H9 (cell line): ENCODE measurements around the gene HHATL. TPM values are rescaled to one million over a fixed set of nuclear protein-coding genes. Genes with fewer than 3 reads are reported as not detected.

Source experiments
- DNase-seq: peaks from one replicate; pipeline ENCODE4 v3.0.0-alpha.2; 2017
- H2AFZ ChIP-seq: one replicate; pipeline ENCODE4 v1.6.1; 2013; ENCODE audit warnings: mild to moderate bottlenecking, low read length, control low read depth, moderate library complexity
- H2AK5ac ChIP-seq: 2 replicates; pipeline ENCODE4 v1.6.1; 2013; ENCODE audit warnings: low read length, control low read depth, mixed read lengths; ENCODE audit not compliant: insufficient read length
- H2BK120ac ChIP-seq: one replicate; pipeline ENCODE4 v1.6.1; 2013; ENCODE audit warnings: low read depth, mild to moderate bottlenecking, low read length, control low read depth, inconsistent platforms; ENCODE audit not compliant: poor library complexity, severe bottlenecking
- H2BK12ac ChIP-seq: 2 replicates; pipeline ENCODE4 v1.6.1; 2013; ENCODE audit warnings: low read length, control low read depth, mixed read lengths, low read depth; ENCODE audit not compliant: insufficient read length
- H2BK15ac ChIP-seq: 2 replicates; pipeline ENCODE4 v1.6.1; 2013; ENCODE audit warnings: low read depth, low read length, control low read depth
- H2BK20ac ChIP-seq: one replicate; pipeline ENCODE4 v1.6.1; 2013; ENCODE audit warnings: low read depth, mild to moderate bottlenecking, low read length, control low read depth, inconsistent platforms; ENCODE audit not compliant: poor library complexity, severe bottlenecking
- H2BK5ac ChIP-seq: 2 replicates; pipeline ENCODE4 v1.6.1; 2013; ENCODE audit warnings: low read length, control low read depth, mixed read lengths; ENCODE audit not compliant: insufficient read length
- H3K14ac ChIP-seq: 2 replicates; pipeline ENCODE4 v1.6.1; 2013; ENCODE audit warnings: low read length, control low read depth; ENCODE audit not compliant: insufficient read depth
- H3K18ac ChIP-seq: 2 replicates; pipeline ENCODE4 v1.6.1; 2013; ENCODE audit warnings: low read depth, mild to moderate bottlenecking, mixed read lengths, low read length, control low read depth; ENCODE audit not compliant: insufficient read length
- H3K23ac ChIP-seq: 2 replicates; pipeline ENCODE4 v1.6.1; 2013; ENCODE audit warnings: low read length, control low read depth, mixed read lengths, low read depth; ENCODE audit not compliant: insufficient read length
- H3K23me2 ChIP-seq: 2 replicates; pipeline ENCODE4 v1.6.1; 2013; ENCODE audit warnings: low read depth, mild to moderate bottlenecking, mixed read lengths, low read length, control low read depth; ENCODE audit not compliant: insufficient read length, poor library complexity, severe bottlenecking
- H3K27ac ChIP-seq: 2 replicates; pipeline ENCODE4 v1.5.1; 2013; ENCODE audit warnings: low read length, control low read depth, mixed read lengths, low read depth; ENCODE audit not compliant: insufficient read length
- H3K27me3 ChIP-seq: 2 replicates; pipeline ENCODE4 v1.6.1; 2013; ENCODE audit warnings: low read length, control low read depth, inconsistent platforms; ENCODE audit not compliant: insufficient read depth
- H3K4ac ChIP-seq: 2 replicates; pipeline ENCODE4 v1.6.1; 2013; ENCODE audit warnings: low read depth, mild to moderate bottlenecking, control low read depth, inconsistent platforms, low read length, moderate library complexity
- H3K4me1 ChIP-seq: 2 replicates; pipeline ENCODE4 v1.6.1; 2013; ENCODE audit warnings: low read length, control low read depth, inconsistent platforms; ENCODE audit not compliant: insufficient read depth
- H3K4me2 ChIP-seq: 2 replicates; pipeline ENCODE4 v1.6.1; 2013; ENCODE audit warnings: low read length, control low read depth, mixed read lengths; ENCODE audit not compliant: insufficient read length, insufficient read depth
- H3K56ac ChIP-seq: 2 replicates; pipeline ENCODE4 v1.6.1; 2013; ENCODE audit warnings: low read depth, mild to moderate bottlenecking, mixed read lengths, low read length, control low read depth; ENCODE audit not compliant: insufficient read length
- H3K79me1 ChIP-seq: 2 replicates; pipeline ENCODE4 v1.6.1; 2013; ENCODE audit warnings: low read depth, mild to moderate bottlenecking, moderate library complexity, low read length, control low read depth, inconsistent platforms; ENCODE audit not compliant: insufficient read depth, poor library complexity, severe bottlenecking
- H3K79me2 ChIP-seq: 2 replicates; pipeline ENCODE4 v1.6.1; 2013; ENCODE audit warnings: low read length, control low read depth, inconsistent platforms; ENCODE audit not compliant: insufficient read depth
- H3K9ac ChIP-seq: 2 replicates; pipeline ENCODE4 v1.6.1; 2013; ENCODE audit warnings: low read length, control low read depth, mixed read lengths; ENCODE audit not compliant: insufficient read length; ENCODE audit errors: extremely low read depth
- H3K9me3 ChIP-seq: one replicate; pipeline ENCODE4 v1.6.1; 2013; ENCODE audit warnings: low read depth, low read length, inconsistent platforms; ENCODE audit not compliant: control insufficient read depth
- H3T11ph ChIP-seq: one replicate; pipeline ENCODE4 v1.6.1; 2013; ENCODE audit warnings: mild to moderate bottlenecking, low read length, control low read depth, inconsistent platforms
- H4K20me1 ChIP-seq: one replicate; pipeline ENCODE4 v1.6.1; 2013; ENCODE audit not compliant: control insufficient read depth, insufficient read length, insufficient read depth
- H4K5ac ChIP-seq: 2 replicates; pipeline ENCODE4 v1.6.1; 2013; ENCODE audit warnings: low read depth, mild to moderate bottlenecking, mixed read lengths, low read length, control low read depth; ENCODE audit not compliant: insufficient read length
- H4K8ac ChIP-seq: replicated peaks from 2 replicates; pipeline ENCODE4 v1.6.1; 2013; ENCODE audit warnings: low read length, control low read depth, mixed read lengths, low read depth; ENCODE audit not compliant: insufficient read length
- H4K91ac ChIP-seq: 2 replicates; pipeline ENCODE4 v1.6.1; 2013; ENCODE audit warnings: low read depth, mild to moderate bottlenecking, moderate library complexity, mixed read lengths, low read length, control low read depth; ENCODE audit not compliant: insufficient read length
- H3K27ac Mint-ChIP-seq, 3 experiments: 2 replicates in 2 of 3; 3 replicates in 1 of 3; pipeline ENCODE4 v1.8.0; 2020 to 2021; ENCODE audit warnings: mixed read lengths in 3 of 3, mild to moderate bottlenecking in 1 of 3, moderate library complexity in 1 of 3
- H3K27me3 Mint-ChIP-seq: 2 replicates; pipeline ENCODE4 v1.8.0; 2021; ENCODE audit warnings: low read depth, mild to moderate bottlenecking, moderate library complexity, mixed read lengths
- H3K36me3 Mint-ChIP-seq, 3 experiments: 2 replicates in 2 of 3; 3 replicates in 1 of 3; pipeline ENCODE4 v1.8.0; 2020 to 2021; ENCODE audit warnings: low read depth in 3 of 3, mixed read lengths in 3 of 3; ENCODE audit not compliant: insufficient read depth in 1 of 3
- H3K4me1 Mint-ChIP-seq, 2 experiments: 2 replicates each; pipeline ENCODE4 v1.8.0; 2020; ENCODE audit warnings: mixed read lengths in 2 of 2
- H3K4me3 Mint-ChIP-seq, 2 experiments: 2 replicates in 1 of 2; 3 replicates in 1 of 2; pipeline ENCODE4 v1.8.0; 2020 to 2021; ENCODE audit warnings: mild to moderate bottlenecking in 2 of 2, mixed read lengths in 2 of 2, moderate library complexity in 1 of 2
- H3K9me3 Mint-ChIP-seq, 2 experiments: 2 replicates in 1 of 2; 3 replicates in 1 of 2; pipeline ENCODE4 v1.8.0; 2020; ENCODE audit warnings: mild to moderate bottlenecking in 2 of 2, mixed read lengths in 2 of 2, moderate library complexity in 1 of 2
- CTCF ChIP-seq: fragments of 200-600 bp; sonication (generic); conservative IDR thresholded peaks from 3 replicates; pipeline ENCODE4 v1.8.0; 2021; ENCODE audit warnings: antibody characterized with exemption, mild to moderate bottlenecking
- WGBS: extraction: QIAGEN DNeasy Blood & Tissue Kit; methylation state at CpG from one replicate; pipeline ENCODE4 v1.1.7; 2013; ENCODE audit warnings: missing lambda C conversion rate, low lambda C conversion rate, mixed read lengths; ENCODE audit not compliant: insufficient read length; ENCODE audit errors: extremely low coverage; 5-methylcytosine and 5-hydroxymethylcytosine counted together
- total RNA-seq: library from RNA; stranded (reverse); gene quantifications from 2 replicates; pipeline ENCODE4 v1.2.1, GENCODE V29; 2021

The HHATL gene
- total RNA-seq, 1 experiment from 2014 or later = 0.46 TPM

DNA sequence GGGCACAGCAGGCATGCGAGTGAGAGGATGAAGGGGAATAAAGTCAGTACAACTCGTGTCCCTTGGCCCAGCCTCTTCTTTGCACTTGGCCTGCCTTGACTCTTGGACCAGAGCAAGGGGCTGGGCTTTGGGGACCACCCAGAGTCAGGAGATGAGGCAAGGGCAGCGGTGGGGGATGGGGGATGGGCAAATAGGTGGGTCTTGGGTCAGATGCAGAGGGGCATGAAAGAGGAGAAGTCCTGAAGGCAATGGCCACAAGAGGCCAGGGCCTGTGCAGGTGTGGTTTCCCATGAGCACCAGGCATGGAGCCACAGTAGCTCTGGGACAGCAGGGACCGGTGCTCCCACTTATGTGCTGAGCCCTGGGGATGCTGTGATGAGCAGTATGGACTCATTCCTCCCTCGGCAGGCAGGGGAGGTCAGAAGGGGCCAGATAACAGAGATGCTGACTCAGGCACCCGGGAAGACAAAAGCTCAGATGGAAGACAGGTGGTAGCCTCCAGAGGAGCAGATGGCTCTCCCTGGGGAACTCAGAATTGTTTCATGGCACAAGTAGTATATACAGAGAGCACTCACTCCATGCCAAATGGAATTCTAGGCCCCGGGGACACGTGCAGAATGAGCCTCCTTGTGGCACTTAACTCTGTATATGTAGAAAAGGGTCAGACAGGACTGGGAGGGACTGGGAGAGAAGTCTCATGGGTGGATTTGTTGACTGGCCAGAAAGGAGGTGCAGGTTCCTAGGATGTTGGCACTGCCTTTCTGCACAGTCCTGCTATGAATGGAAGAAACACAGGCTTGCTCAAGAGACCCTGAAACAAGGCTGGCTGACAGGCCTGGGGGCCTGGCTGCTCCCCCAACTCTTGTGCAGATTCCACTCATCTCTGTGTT, 34.8 kb downstream of the HHATL start:
- no peaks in the 10 kb centered on the region for H3K23me2 ChIP-seq
- no peak overlapping the region for H3K27ac ChIP-seq
- H2BK12ac ChIP-seq = no peak overlapping the region
- H2BK15ac ChIP-seq = no peak overlapping the region
- H3K79me1 ChIP-seq = no peaks in the 10 kb centered on the region
- Mint-ChIP-seq H3K4me3 (no peak overlapping the region), H3K36me3 (no peaks in the 10 kb centered on the region; a peak in 3 of 7 replicates), H3K27ac (peak overlapping the region in 2 of 3 experiments; percentile 37 to 61; a peak in 2 of 7 replicates), H3K9me3 (peaks cover 2 to 4% of the 10 kb centered on the region in 2 experiments; a peak in 2 of 5 replicates), H3K27me3 (peaks cover 13% of the 10 kb centered on the region), H3K4me1 (peaks cover 8 to 9% of the 10 kb centered on the region in 2 experiments)
- H2BK20ac ChIP-seq = no peak overlapping the region
- H3K27me3 ChIP-seq = no peaks in the 10 kb centered on the region
- no peak overlapping the region for H3T11ph ChIP-seq
- no peak overlapping the region for H2AK5ac ChIP-seq
- H2BK5ac ChIP-seq = no peak overlapping the region
- no peak overlapping the region for H4K91ac ChIP-seq
- no peak overlapping the region for H3K56ac ChIP-seq
- H3K18ac ChIP-seq = no peak overlapping the region
- no peak overlapping the region for H3K23ac ChIP-seq
- no CpG with 5 or more reads among the region's 8 CpGs for WGBS
- no peak overlapping the region for H4K5ac ChIP-seq
- H4K20me1 ChIP-seq = no peaks in the 10 kb centered on the region
- peak; percentile 26 for DNase-seq
- no peak overlapping the region for H2AFZ ChIP-seq
- no peak for TF ChIP-seq CTCF
- H3K4me1 ChIP-seq = no peaks in the 10 kb centered on the region
- no peak overlapping the region for H3K4ac ChIP-seq
- H4K8ac ChIP-seq = no peak overlapping the region
- H3K14ac ChIP-seq = peak overlapping the region; percentile 58; the same call in 1 of the 2 replicates
- H3K9ac ChIP-seq = no peak overlapping the region
- no peak overlapping the region for H2BK120ac ChIP-seq
- no peak overlapping the region for H3K4me2 ChIP-seq
- H3K79me2 ChIP-seq = no peaks in the 10 kb centered on the region
- no peaks in the 10 kb centered on the region for H3K9me3 ChIP-seq
